Activated gamma-delta T cell (primary cell): Measurements from ENCODE around the gene TBL1X.

Source experiments
- DNase-seq: peaks from one replicate; lab custom pipeline; 2025; lab: John Stamatoyannopoulos, UW

The TBL1X gene

DNA sequence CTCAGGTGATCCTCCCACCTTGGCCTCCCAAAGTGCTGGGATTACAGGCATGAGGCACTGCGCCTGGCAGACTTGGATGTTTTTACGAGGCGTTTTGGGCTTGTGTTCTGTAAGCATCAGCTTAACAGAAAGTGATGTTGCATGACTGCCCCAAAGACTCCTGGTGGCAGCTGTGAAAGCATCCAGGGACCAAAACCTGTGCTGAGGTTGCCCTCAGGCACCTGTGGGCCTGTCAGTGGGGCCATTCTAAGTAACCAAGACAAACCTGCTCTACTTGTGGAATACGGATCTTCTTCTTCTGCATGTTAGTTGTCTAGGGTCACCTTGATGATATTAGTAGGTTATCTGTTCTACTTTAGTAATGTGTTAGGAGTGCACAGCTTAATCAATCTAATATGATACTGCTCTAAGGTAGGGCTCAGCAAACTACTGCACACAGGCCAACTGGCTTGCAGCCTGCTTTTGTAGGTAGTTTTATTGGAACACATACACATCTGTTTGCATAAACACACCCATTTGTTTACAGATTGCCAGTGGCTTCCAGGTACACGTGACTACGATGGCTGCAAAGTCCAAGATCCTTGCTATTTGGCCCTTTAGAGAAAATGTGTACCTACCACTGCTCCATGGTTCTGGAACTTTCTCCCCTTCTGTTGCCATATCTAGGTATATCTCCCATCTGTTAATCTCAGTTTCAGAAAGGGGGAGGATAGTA is 164.1 kb downstream of the TBL1X start:
- DNase-seq, result no peak

DNA sequence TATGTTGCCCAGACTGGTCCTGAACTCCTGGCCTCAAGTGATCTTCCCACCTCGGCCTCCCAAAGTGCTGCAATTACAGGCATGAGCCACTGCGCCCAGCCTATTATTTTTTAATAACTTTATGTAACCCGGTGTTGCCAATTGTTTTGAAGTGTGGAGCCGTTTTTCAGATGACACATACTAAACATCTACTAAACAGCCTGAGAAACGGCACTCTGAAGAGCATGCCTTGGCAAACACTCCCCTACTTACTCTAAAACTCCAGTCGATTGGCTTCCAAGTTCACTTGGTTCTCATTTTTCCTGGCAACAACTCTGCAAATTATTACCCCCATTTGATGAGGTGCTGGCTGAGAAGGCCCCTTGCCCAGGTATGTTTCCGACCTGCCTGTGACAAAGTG is 169.7 kb downstream of the TBL1X start:
- no peak for DNase-seq

- DNase-seq, result no peak
These were observed 170.5 kb downstream of the TBL1X start for GRCh38 chrX:9635368-9635767.

GRCh38 chrX:9635803-9636202 is 170.9 kb downstream of the TBL1X start:
- DNase-seq, result no peak

DNA sequence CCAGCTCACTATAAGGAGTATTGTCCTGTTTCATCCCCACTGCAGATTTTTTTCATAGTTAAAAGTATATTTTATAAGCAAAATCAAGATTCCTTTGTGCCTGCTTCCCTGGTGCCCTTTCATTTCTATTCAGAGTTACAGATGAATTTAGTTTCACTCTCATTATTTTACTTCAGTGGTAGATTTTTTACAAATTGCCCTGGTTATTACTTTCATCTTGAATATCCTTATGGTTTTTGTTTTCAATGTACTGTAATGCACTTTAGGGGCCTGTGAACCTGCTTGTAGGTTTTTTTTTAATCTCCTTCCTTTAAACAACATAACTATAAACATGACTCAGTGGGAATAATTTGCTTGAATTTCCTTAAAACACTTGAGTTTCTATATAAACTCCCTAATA is 174.0 kb downstream of the TBL1X start:
- no peak for DNase-seq

DNA sequence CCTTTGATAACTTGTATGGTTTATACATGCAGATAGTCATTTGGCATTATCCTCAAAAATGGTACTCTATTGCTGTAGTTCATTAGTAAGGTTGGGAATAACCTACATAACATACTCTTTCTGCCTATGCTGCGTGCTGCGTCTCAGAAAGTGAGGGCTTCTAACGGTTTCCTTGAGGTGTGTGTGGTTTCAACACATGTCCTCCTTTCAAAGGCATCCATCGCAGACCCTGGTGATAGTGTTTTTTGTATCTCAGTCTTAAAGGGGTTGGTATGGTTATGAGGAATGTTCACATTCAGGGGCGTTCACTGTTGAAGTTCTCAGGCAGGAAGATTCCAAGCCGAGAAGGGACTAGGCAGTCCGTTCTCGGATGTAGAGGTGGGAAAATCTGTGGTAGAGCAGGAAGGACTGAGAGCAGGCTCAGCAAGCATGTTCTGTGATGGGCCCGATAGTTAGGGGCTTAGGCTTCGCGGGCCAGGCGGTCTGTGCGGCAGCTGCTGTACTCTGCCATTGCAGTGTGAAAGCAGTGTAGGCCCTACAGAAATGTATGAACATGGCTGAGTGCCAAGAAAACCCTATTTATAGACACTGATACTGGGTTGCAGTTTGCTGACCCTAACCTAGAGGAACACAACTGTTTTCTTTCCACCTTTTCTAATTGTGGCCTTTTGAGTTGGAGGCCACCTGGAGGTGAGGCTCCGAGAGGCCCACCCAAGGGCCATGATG is 177.6 kb downstream of the TBL1X start:
- DNase-seq, result no peak

- no peak for DNase-seq
These were observed 178.9 kb downstream of the TBL1X start for GRCh38 chrX:9643807-9644206.

DNA sequence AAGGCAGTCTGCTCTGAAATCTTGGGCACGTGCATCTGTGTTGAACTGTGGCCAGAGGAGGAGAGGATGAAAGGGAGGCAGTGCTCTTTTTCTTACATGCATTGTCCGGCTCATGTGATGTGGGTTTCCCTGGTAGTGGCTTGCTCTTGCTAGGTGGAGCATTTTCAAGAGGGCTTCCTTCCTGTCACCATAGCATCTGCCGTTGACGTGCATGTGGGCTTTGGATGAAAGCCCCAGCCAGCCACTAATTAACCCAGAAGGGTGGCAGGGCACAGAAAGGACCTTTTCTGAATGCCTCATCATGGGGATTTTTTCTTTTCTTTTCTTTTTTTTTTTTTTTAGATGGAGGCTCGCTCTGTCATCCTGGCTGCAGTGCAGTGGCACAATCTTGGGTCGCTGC is 179.5 kb downstream of the TBL1X start:
- DNase-seq, result no peak

GRCh38 chrX:9646471-9647224 is 181.8 kb downstream of the TBL1X start:
- DNase-seq, result no peak

GRCh38 chrX:9647431-9647830 is 182.6 kb downstream of the TBL1X start:
- DNase-seq, result no peak

DNA sequence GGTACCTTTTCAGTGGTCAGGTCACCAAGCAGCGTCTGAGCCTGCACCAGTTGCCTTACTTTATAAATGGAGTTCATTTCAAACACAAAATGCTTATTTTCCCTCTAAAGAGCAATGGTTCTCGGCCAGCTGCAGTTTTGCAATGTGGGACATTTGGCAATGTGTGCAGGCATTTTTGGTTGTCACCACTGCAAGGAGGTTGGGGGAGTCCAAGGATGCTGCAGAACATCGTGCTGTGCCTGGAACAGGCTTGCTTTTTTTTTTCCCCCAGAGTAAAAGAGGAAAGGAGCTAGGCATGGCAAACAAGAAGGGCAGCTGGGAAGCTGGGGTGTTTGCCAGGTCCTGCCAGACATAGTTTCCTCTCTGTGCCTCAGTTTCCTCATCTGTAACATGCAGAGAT is 185.2 kb downstream of the TBL1X start:
- no peak for DNase-seq

DNA sequence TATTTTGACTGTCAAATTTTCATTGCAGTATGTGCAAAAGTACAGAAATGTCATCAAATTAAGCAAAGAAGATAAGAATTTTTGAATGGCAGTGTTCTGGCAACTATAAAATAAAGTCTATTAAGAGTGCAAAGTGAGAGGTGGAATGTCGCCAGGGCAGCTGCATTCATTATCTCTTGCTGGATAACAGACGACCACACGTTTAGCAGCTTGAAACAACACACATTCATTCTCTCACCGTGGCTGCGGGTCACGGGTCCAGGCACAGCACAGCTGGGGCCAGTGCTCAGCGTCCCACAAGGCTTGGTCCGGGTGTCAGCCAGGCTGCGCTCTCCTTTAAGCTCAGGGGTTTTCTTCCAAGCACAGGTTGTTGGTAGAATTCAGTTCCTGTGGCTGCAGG is 186.9 kb downstream of the TBL1X start:
- no peak for DNase-seq

DNA sequence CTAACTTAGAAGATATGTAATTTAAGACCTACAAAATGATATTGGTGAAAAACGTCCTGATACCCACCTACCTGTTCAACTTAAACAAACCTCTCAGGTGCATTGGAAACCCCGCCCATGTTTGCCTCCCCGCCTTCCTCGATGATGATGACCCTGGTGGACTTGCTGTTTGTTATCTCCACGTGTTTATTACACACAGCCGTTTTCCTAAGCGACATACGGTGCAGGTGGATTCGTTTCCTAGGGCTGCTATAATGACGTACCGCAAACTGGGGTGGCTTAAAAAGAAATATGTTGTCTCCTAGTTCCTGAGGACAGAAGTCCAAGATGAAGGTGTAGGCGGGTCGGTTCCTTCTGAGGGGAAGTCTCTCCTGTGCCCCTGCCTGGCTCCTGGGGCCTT is 190.1 kb downstream of the TBL1X start:
- no peak for DNase-seq

GRCh38 chrX:9656277-9656676 is 191.4 kb downstream of the TBL1X start:
- no peak for DNase-seq

- DNase-seq, result no peak
These were observed 192.0 kb downstream of the TBL1X start for GRCh38 chrX:9656871-9657270.

GRCh38 chrX:9657590-9658256 is 192.9 kb downstream of the TBL1X start:
- no peak for DNase-seq

DNA sequence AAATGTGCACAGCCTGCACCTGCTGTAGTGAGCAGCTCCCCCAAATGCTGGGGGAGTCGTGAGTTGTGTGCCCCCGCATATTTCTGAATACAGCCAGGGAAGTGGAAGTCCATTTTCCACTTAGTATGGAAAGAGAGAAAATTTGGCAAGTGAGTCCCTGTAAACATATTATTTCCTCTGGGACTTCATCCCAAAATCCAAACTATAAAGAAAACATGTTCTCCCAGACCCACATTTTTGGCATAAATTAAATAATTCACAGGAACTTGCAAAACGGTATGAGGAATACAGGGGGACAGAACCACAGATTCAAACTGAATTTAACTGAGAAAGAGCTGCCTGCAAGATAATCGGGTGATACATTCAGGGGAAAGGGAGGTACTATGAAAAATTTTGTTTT is 193.6 kb downstream of the TBL1X start:
- no peak for DNase-seq

DNA sequence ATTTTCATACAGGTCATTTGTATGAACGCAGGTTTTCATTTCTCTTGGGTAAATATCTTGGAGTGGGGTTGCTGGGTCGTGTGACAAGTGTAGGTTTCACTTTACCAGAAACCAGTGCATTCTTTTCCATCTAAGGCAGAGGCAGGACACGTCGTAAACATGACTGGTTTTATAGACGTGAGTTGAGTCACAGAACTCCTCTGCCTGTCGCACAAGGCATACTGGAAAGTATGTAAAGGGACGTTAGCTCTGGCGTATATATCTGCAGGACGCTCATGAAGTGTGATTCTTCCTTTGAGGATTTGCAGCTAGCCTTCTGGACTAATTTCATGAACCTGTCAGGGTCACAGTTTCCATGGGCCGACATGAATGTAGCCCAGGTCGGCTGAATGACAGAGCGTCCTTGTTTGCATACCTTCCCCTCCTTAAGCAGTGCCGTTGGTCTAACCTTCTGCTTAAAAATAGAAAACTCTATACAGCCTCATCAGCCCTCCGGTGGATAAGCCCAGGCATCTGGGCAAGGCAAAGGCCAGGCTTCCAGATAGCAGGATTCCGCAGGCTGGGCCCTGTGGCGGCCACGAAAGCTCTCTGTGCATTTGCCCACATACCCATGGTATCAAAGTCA is 194.8 kb downstream of the TBL1X start:
- no peak for DNase-seq

GRCh38 chrX:9662148-9662547 is 197.3 kb downstream of the TBL1X start:
- no peak for DNase-seq

GRCh38 chrX:9663216-9663615 is 198.4 kb downstream of the TBL1X start:
- no peak for DNase-seq

DNA sequence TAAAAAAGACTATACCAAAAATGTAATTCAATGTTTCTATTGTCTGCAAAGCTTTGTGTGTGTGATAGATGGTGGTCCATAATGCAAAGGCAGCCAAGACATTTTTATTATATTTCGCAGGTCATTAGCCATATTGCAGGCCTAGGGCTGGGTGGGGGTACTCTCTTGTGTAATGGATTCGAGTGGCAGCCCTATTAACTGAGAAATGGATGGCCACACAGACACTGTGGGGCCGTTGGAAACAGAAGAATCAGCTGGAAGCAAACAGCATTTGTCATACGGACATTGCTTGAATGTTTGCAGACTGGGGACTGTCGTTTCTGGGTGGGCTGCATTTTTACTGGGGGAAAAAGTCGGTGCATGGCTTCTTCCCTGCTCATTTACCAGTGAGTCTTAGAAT is 199.4 kb downstream of the TBL1X start:
- DNase-seq, result no peak

DNA sequence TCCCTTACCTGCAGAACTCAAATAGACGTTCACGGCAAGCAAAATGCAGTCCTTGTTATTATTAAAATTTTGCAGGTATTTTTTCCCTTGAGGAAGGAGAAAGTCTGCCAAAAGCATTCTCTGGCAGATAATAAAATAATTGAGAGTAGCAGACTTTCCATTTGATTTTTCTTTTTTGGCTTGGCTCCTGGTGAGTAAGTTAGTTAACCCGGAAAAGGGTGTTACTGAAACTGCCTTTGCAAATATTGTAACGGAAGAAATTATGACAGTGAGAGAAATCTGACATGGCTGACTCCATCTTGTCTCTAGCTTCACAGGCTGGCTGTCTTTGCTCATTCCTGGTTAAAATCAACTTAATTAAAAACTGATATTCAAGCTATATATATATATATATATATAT is 200.3 kb downstream of the TBL1X start:
- no peak for DNase-seq
